HG02870 (cell line): Measurements from ENCODE around the gene TMEM9.
A peak's percentile ranks its signal among the peaks of the same experiment; 100 is the strongest.
"Not testable (repeated sequence)": the region's sequence is repeated elsewhere in the genome, so short reads cannot be mapped to it uniquely, and the experiment has no call there.

Experiments used
- ATAC-seq: cut with Tn5 transposase; IDR thresholded peaks from one replicate; pipeline ENCODE4 v1.9.1; 2021; ENCODE audit warnings: mild to moderate bottlenecking, moderate library complexity; ENCODE audit not compliant: unreplicated experiment

The TMEM9 gene

GRCh38 chr1:201173736-201174135, 19.5 kb upstream of the TMEM9 start:
- no peak for ATAC-seq

GRCh38 chr1:201172999-201173610, 18.8 kb upstream of the TMEM9 start:
- ATAC-seq = no peak

- ATAC-seq = no peak
Observed at GRCh38 chr1:201172326-201172725, 18.1 kb upstream of the TMEM9 start.

- ATAC-seq = peak; percentile 50
Observed at GRCh38 chr1:201171063-201172036, 17.1 kb upstream of the TMEM9 start.

DNA sequence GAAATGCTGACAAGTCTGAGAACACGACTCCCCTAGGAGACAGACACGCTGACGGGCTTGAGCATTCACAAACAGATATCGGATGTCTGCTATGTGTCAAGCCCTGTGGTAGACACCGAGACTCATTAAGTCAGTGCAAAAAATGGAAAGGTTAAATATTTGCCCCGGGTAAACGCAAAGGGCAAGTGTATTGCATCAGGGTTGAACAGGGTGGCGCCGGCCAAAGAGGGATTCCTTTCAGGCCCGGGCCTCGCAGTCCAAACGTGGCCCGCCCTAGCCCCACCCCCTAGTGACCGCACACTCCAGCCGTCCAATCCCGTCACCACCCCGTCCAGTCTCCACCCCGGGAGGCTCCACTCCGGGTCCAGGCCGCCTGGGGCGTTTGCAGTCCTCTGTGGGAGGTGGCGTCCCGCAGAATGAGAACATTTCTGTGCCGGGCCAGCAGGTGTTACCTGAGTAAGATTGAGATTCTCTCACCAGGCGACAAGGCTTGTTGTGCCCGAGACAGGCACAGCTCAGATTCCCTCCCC, 16.3 kb upstream of the TMEM9 start:
- ATAC-seq = peak; percentile 94

- no peak for ATAC-seq
Observed at GRCh38 chr1:201169971-201170532, 15.8 kb upstream of the TMEM9 start.

DNA sequence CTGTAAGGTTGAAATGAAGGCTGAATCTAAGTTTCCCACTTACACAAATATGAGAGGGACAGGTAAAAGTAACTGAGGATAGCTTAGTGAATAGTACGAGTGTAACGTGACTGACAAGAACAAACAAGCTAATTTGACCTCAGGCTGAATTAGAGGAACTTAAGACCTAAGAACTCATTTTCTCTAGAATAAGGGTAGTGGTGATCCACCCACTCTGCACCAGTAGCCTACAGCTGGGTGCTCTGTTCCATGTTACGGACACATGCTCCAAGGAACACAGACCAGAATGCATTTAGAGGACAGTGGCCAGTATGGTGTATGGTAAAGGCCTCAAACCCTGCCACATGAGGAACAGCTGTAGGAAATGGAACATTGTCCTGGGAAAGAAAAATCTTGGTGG, 14.9 kb upstream of the TMEM9 start:
- no peak for ATAC-seq

DNA sequence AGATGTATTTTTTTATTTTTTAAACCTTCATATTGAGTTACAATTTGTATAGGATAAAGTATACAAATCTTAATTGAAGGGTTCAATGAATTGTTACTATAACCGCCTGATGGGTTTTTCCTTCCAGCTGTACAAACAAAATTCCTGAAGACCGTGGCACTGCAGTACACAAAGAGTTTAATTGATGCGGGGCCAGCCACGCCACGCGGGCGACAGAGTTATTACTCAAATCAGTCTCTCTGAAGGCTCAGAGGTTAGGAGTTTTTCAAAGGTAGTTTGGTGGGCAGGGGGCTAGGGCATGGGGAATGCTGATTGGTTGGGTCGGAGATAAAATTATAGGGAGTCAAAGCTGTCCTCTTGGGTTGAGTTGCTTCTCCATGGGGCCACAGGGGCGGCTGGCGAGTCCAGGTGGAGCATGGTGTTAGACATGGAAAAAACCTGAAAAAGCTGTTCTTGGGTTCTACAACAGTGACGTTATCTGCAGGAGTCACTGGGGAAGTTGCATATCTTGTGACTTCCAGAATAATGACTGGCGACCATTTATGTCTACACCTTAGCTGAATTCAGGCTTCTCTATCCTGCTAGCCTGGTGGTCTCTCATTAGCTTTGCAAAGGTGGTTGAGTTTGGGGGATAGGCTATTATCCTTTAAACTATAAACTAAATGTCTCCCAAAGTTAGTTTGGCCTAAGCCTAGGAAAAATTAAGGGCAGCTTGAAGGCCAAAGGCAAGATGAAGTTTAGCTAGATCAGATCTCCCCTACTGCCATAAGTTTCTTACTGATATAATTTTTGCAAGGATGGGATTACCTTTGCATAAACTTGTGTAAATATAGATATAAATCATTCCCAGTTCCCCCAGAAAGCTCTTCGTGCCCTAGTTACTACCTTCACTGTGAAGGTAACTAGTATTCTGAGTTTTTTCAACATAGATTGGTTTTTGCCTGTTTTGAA, 13.0 kb upstream of the TMEM9 start:
- ATAC-seq = no peak

- no peak for ATAC-seq
Observed at GRCh38 chr1:201164645-201165044, 10.4 kb upstream of the TMEM9 start.

- ATAC-seq = no peak
Observed at GRCh38 chr1:201163707-201164106, 9.4 kb upstream of the TMEM9 start.

GRCh38 chr1:201163036-201163435, 8.8 kb upstream of the TMEM9 start:
- ATAC-seq = not testable (repeated sequence)

DNA sequence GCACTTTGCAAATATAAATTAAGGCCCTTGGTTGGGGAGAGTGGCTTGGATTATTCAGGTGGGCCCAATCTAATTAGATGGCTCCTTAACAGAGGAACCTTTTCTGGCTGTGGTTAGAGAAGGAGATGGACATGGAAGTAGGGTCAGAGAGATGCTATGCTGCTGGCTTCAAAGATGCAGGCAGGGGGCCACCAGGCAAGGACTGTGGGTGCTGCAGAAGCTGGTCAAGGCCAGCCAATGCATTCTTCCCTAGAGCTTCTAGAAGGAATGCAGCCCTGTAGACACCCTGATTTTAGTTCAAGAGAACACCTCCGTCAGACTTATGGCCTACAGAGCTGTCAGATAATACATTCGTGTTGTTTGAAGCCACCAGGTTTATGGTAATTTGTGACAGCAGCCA, 3.7 kb upstream of the TMEM9 start:
- ATAC-seq = no peak

GRCh38 chr1:201156819-201157218, 2.5 kb upstream of the TMEM9 start:
- no peak for ATAC-seq

DNA sequence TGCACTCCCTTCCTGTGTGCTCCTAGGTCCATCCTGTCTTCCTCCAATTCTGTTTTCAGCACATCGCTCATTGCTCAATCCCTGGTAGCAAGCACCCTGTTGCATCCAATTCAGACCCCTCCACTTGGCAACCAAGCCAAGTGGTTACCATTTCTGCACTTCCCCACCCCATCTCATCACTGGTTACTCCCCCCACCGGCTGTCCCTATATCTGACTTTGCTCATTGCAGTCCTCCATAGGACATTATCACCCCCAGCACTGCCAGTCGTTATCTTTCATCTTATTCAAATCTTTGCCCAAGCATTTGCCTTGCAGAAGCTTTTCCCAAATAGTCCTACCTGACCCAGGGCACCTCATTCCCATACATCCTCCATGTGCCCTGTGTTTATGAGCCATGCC, 2.1 kb upstream of the TMEM9 start:
- no peak for ATAC-seq

- ATAC-seq = no peak
Observed at GRCh38 chr1:201155354-201155753, 1.1 kb upstream of the TMEM9 start.

- peak; percentile 68 for ATAC-seq
Observed at GRCh38 chr1:201153474-201154388, 543 bp downstream of the TMEM9 start.

DNA sequence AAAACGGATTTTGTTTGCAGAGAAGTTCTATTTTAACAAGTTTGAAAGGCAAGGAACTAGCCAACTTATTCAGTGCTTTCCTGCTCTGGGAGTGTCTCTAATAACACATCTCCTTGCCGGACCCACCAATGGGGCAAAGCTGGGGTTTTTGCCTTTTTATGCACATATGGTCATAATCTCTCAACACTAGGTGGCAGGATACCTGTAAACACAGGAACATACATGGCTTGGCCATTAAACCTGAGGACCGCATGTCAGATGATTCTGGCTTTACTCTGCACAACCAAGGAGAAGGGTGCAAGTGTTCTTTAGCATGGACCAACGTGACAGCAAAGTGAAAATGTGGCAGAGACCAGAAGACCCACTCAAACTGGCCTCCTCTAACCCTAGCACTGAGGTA, 4.9 kb downstream of the TMEM9 start:
- ATAC-seq = no peak

DNA sequence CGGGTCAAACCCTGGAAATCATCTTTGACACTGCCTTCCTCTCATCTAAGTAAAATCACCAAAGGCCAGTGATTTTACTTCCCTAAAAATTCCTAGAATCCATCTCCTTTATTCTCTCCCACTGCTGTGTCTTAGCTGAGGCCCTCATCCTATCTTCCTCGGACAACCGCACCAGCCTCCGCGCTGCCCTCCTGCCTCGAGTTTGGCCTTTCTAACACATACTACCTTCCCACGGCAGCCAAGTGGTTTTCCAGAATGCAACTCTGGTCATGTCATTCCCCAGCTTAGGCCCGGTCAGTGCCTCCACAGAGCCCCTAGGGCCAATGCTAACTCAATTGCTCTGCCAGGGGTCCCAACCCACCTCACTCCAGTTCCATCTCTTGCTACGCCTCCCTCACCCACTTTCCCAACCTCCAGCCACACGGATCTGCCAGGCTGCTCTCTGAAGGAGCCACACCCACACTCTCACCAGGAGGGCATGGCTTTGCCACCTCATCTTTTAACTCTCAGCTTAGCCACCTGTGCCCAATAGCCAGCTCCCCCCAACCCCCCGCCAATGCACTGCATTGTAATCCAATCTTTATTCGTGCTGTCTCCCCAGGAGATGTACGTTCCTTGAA, 6.8 kb downstream of the TMEM9 start:
- ATAC-seq = no peak
